Measurements from ENCODE around the gene COL4A6.
"Not testable (repeated sequence)": the region's sequence is repeated elsewhere in the genome, so short reads cannot be mapped to it uniquely, and the experiment has no call there.

COL4A6 gene

DNA sequence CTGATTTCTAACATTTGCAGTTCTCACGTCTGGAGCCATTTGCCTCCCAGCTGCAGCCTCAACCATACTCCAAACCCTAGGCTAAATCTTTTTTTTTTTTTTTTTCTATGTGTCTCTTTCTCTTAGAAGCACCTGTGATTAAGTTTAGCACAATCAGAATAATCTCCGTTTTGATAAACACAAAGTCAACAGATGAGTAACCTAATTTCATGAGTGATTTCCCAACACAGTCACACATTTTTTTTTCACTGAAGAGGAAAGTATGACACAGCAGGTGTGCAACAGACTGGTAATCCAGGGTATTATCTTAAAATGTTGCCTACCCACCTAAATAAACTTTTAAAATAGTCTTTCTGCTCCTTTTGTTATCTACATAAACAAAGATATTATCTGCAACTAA, 62.6 kb downstream of the COL4A6 start:
- H3K4me3 Mint-ChIP-seq, H3K36me3 Mint-ChIP-seq, H3K27me3 Mint-ChIP-seq, H3K27ac Mint-ChIP-seq, H3K4me1 Mint-ChIP-seq, H3K9me3 Mint-ChIP-seq, ATAC-seq: not testable (repeated sequence)

DNA sequence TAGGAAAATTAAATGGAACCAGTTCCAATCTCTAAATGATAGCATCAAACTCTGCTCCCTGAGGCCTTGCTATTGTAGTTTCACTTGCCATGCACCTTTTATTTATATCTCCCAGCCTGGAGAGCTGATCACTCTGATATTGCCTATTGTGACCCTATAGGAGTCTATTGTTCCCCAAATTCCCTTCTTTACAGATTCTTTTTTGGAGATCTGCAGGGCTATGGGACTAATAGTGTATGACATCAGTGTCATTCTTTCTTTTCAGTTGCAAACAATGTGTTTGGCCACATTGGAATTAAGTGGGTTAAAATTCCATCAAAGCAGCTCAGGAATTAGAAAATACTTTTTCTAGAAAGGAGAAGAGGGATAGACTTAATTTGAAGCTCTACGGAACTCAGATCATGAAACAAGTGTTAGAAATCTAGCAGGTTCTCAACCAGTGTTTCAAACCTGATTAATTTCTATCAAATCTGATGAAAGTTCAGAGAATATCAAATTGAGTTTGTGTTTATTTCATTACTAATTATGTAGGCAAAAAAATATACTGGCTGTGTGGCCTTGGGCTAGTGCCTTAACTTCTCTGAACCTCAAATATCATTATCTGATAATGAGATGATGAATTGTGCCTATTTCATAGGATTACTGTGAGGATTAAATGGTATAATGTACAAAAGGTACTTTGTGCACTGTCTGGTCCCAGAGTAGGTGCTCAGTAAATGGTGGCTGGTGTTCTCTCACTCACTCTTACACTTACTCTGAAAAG, 71.4 kb downstream of the COL4A6 start:
- Mint-ChIP-seq H3K36me3 (no peaks in the 10 kb centered on the region), H3K27me3 (no peaks in the 10 kb centered on the region), H3K9me3 (peaks cover 4% of the 10 kb centered on the region), H3K27ac (no peak overlapping the region), H3K4me3 (no peak overlapping the region), H3K4me1 (no peaks in the 10 kb centered on the region)
- no peak for ATAC-seq

DNA sequence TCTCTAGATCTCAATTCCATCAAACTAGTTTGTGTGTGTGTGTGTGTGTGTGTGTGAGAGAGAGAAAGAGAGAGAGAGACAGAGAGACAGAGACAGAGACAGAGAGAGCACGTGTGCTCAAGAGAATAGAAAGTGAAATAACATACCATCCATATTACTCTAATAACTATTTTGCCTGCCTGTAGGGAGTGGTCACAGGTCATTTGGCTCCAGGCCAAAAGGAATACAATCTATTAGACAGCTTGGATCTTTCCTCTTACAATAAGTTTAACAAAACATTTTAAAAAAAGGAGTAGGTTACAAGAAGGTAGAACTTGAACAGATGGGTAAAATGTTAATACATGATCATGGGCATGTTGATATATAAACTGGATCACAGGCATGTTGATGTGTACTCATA, 76.2 kb downstream of the COL4A6 start:
- Mint-ChIP-seq H3K27ac (no peak overlapping the region), H3K36me3 (no peaks in the 10 kb centered on the region), H3K27me3 (no peaks in the 10 kb centered on the region), H3K4me3 (no peak overlapping the region), H3K4me1 (no peaks in the 10 kb centered on the region), H3K9me3 (peaks cover 4% of the 10 kb centered on the region)
- no peak for ATAC-seq

DNA sequence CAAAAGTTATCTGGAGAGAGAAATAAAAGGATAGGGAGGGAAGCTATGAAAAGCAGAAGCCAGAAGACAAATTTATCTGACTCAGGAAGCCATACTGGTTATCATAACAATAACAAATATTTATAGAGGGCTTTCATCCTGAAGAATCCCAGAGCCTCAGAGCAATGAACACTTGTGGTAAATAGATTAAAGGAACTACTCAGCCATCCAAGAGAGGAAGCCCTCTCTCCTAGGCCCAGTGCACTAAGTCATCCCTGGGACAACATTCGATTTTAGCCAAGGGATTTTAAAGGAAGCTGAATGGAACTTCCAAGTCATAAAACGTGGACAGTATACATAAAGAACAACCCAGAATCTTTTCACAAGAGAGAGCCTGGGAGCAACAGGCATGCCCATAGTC, 76.9 kb downstream of the COL4A6 start:
- Mint-ChIP-seq H3K27ac (no peak overlapping the region), H3K27me3 (no peaks in the 10 kb centered on the region), H3K4me1 (no peaks in the 10 kb centered on the region), H3K36me3 (no peaks in the 10 kb centered on the region), H3K9me3 (peaks cover 4% of the 10 kb centered on the region), H3K4me3 (no peak overlapping the region)
- ATAC-seq = no peak

DNA sequence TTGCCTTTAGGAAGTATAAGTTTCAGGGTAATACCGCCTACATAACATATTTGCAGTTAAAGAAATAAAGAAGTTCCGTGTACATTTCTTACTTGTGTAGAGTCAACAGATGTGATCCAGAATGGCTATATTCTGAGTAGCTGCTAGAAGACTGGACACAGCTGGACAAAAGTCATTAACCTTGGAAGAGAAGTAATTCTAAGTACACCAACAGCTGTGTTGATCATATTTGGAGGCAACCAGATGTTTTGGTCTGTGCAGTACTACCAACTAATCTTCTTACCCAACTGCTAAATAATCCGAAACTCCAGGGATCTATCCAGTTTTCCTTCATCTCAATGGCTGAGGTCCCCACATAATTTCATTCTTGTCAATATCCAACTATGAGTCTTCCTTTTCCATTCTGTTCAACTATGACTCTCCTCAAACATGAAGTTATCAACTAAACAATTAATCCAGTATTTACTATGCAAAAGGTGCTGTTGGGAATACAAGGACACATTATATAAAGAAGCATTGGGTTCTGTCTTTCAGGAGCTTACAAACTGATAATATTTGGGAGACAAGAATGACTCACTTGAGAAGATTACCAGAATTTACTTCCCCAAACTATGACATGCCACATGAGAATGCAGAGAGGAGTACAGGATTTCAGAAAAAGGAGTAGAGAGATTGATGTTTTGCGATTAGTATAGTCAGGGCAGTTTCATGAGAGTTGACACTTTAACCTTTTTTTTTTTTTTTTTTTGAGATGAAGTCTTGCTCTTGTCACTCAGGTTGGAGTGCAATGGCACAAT, 78.2 kb downstream of the COL4A6 start:
- no peaks in the 10 kb centered on the region for H3K4me1 Mint-ChIP-seq
- no peak for ATAC-seq
- H3K4me3 Mint-ChIP-seq = no peak overlapping the region

DNA sequence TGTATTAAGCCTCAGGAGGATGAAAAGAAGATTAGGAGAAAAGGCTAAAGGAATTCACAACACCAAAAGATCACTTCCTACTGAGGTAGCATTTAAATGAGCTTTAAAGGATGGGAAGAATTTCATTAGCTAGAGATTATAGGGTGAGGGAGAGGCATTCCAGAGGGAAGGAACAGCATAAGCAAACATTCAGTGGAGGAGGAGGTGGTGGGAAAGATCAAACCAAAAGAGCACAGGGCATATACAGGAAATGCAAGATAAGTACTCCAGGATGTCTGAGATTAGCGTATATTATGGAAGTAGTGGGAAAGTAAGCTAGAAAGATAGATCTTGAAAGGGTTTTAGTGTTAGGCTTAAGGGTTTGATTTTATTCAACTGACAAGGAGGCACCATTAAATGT, 84.8 kb downstream of the COL4A6 start:
- Mint-ChIP-seq H3K4me3 (no peak overlapping the region), H3K4me1 (no peaks in the 10 kb centered on the region)

More for the DNA sequence above, 78.2 kb downstream of the COL4A6 start:
- Mint-ChIP-seq H3K36me3 (no peaks in the 10 kb centered on the region), H3K27ac (no peak overlapping the region), H3K27me3 (no peaks in the 10 kb centered on the region), H3K9me3 (peaks cover 3% of the 10 kb centered on the region)

DNA sequence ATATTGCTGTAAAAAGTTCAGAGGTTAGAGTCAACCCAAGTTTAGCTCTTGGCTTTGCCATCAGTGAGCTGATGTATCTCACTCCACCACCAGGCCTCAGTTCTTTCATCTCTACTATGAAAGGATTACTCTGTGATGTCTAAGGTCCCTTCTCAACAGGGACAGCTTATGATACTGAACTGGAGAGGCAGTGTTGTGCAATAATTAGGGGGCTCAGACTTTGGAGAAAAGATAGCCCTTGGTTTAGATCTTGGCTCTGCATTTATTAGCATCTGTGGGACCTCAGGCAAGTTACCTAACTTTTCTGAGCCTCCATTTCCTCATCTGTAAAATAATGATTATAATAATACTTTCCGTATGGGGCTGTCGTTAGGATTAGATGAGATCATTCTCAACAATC, 89.0 kb downstream of the COL4A6 start:
- ATAC-seq = no peak
- Mint-ChIP-seq H3K27ac (no peak overlapping the region), H3K9me3 (no peaks in the 10 kb centered on the region), H3K36me3 (no peaks in the 10 kb centered on the region), H3K4me1 (no peaks in the 10 kb centered on the region), H3K4me3 (no peak overlapping the region), H3K27me3 (no peaks in the 10 kb centered on the region)

More for the DNA sequence above, 84.8 kb downstream of the COL4A6 start:
- ATAC-seq = no peak
- Mint-ChIP-seq H3K27me3 (no peaks in the 10 kb centered on the region), H3K27ac (no peak overlapping the region), H3K9me3 (no peaks in the 10 kb centered on the region), H3K36me3 (no peaks in the 10 kb centered on the region)

DNA sequence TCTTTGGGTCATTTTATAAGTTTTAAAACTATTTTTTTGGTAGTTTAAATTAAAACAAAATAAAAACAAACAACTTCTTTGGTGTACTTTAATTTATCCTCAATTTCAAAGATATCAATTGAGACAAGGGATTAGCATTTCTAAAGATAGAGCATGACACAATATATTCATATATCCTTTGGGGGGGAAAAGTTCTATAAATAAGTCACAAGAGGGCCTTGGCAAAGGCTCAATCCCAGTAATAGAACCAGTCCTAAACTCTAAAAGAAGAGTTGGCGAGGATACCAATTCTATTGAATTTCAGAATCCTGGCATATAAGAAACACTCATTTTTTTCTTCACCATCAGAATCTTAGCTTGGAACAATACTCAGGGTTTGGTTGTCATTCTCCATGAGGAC, 89.7 kb downstream of the COL4A6 start:
- Mint-ChIP-seq H3K27me3 (no peaks in the 10 kb centered on the region), H3K27ac (no peak overlapping the region), H3K4me3 (no peak overlapping the region), H3K4me1 (no peaks in the 10 kb centered on the region), H3K36me3 (no peaks in the 10 kb centered on the region), H3K9me3 (no peaks in the 10 kb centered on the region)
- no peak for ATAC-seq

DNA sequence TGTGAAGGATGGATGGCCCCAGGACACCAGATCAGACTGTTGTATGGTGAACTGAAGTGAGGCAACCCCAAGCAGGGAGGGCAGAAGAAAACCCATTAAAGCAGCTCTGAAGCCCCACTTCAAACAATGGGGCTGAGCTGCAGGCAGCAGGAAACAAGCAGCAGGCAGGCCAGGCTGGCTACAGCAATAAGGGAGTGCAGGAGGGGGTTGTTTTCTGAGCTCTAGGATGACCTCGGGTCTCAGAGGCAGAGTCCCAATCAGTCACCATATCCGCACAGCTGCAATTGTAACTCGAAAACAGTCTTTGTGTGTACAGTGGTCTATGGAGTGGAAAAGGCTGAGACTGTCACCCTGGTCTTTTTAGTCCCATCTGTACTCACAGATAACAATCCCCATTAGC, 90.4 kb downstream of the COL4A6 start:
- Mint-ChIP-seq H3K4me3 (no peak overlapping the region), H3K9me3 (no peaks in the 10 kb centered on the region), H3K36me3 (no peaks in the 10 kb centered on the region), H3K4me1 (no peaks in the 10 kb centered on the region), H3K27ac (no peak overlapping the region), H3K27me3 (no peaks in the 10 kb centered on the region)
- ATAC-seq = no peak

DNA sequence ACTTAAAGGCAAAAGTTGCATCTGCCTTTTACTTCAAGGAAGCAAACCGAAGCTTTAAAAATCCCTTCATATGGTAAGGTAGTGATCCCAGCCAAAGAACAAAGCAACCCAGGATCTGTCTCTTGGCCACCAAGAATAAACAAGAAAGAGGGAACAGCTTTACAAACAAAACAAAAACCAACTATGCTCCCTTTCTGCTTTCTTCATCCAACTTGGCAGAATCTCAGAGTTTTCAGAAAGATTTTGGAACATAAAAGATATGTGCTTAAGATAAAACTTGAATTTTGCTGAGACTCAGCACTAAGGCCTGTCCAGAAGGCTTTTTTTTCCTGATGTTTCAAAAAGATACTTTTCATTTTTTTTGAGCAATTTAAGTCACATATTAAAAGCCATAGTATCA, 94.0 kb downstream of the COL4A6 start:
- H3K4me1 Mint-ChIP-seq = no peaks in the 10 kb centered on the region
- no peaks in the 10 kb centered on the region for H3K36me3 Mint-ChIP-seq
- no peaks in the 10 kb centered on the region for H3K27me3 Mint-ChIP-seq
- no peaks in the 10 kb centered on the region for H3K9me3 Mint-ChIP-seq
- ATAC-seq = no peak
- no peak overlapping the region for H3K27ac Mint-ChIP-seq
- no peak overlapping the region for H3K4me3 Mint-ChIP-seq

DNA sequence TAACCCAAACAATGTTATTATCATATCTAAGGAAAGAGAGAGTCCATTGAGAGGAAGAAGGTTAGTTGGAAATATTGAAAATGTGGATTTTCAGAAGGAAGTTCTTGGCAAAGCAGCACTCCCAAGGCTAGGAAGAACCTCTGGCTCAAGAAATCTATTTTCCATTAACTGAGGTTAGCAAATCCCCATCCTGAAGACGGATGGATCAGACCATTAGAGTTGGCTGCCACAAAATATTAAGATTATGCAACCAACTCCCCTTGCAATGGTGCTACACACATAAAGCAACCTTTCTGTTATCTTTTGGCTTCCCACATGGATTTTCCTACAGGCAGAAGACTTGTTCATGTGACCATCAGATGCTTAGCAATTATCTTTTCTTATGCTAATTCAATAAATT, 96.3 kb downstream of the COL4A6 start:
- H3K4me3 Mint-ChIP-seq = no peak overlapping the region
- no peaks in the 10 kb centered on the region for H3K4me1 Mint-ChIP-seq
- H3K9me3 Mint-ChIP-seq = no peaks in the 10 kb centered on the region
- no peaks in the 10 kb centered on the region for H3K36me3 Mint-ChIP-seq
- no peak for ATAC-seq
- H3K27me3 Mint-ChIP-seq = no peaks in the 10 kb centered on the region
- H3K27ac Mint-ChIP-seq = no peak overlapping the region

DNA sequence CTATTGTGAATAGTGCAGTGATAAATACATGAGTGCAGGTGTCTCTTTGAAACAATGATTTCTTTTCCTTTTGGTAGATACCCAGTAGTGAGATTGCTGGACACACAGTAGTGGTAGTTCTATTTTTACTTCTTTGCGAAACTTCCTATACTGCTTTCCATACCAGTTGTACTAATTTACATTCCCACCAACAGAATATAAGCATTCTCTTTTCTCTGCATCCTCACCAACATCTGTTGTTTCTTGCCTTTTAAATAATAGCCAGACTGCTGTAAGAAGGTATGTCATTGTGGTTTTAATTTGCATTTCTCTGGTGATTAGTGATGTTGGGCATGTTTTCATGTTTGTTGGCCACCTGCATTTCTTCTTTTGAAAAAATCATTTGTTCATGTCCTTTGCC, 105.9 kb downstream of the COL4A6 start:
- Mint-ChIP-seq H3K36me3 (no peaks in the 10 kb centered on the region), H3K4me3 (no peak overlapping the region), H3K27me3 (no peaks in the 10 kb centered on the region), H3K9me3 (no peaks in the 10 kb centered on the region), H3K4me1 (no peaks in the 10 kb centered on the region), H3K27ac (no peak overlapping the region)
- no peak for ATAC-seq

DNA sequence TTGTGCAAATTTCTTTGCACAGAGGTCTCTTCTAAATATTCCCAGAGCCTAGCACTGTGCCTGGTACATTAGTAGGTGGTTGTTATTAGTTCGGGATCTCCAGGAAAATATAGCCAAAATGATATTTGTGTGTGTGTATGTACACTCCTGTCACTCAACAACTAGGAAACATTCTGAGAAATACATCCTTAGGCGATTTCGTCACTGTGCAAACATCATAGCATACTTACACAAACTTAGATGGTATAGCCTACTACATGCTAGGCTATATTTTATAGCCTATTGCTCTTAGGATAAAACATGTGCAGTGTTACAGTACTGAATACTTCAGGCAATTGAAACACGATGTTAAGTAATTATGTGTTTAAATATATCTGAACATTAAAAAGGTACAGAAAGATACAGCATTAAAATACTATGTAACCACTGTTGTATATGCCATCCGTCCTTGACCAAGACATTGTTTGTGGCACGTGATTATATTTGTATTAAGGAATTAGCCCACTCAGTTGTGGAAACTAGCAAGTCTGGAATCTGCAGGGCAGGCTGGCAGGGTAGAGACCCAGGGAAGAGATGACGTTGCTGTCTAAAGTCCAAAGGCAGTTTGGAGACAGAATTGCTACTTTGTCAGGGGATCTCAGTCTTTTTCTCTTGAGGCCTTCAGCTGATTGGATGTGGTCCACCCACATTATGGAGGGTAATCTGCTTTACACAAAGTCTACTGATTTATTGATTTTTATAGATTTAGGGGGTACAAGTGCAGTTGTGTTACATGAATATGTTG, 106.9 kb downstream of the COL4A6 start:
- Mint-ChIP-seq H3K4me1 (no peaks in the 10 kb centered on the region), H3K27me3 (no peaks in the 10 kb centered on the region), H3K27ac (no peak overlapping the region), H3K4me3 (no peak overlapping the region), H3K36me3 (no peaks in the 10 kb centered on the region), H3K9me3 (no peaks in the 10 kb centered on the region)
- ATAC-seq = no peak

DNA sequence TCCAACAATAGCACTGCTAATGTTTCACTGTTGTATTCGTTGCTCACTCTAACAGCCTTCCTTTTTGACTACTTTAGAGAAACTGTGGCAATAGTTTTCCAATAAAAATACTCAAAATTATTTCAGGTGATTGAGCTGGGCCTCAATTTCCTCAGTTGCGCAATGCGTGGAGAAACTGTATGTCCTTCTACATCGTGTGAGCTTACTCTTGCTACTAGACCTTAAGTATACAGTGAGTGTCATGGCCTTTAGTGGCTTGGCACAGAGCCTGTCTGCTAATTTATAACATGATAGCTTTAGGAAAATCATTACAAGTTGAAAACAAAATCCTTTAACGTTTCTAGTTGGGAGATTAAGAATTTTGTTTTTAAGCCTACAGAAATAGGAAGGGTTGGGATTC, 114.5 kb downstream of the COL4A6 start:
- H3K9me3 Mint-ChIP-seq = no peaks in the 10 kb centered on the region
- H3K4me1 Mint-ChIP-seq = no peaks in the 10 kb centered on the region
- ATAC-seq = no peak
- no peaks in the 10 kb centered on the region for H3K36me3 Mint-ChIP-seq
- no peak overlapping the region for H3K27ac Mint-ChIP-seq
- no peaks in the 10 kb centered on the region for H3K27me3 Mint-ChIP-seq
- H3K4me3 Mint-ChIP-seq = no peak overlapping the region

DNA sequence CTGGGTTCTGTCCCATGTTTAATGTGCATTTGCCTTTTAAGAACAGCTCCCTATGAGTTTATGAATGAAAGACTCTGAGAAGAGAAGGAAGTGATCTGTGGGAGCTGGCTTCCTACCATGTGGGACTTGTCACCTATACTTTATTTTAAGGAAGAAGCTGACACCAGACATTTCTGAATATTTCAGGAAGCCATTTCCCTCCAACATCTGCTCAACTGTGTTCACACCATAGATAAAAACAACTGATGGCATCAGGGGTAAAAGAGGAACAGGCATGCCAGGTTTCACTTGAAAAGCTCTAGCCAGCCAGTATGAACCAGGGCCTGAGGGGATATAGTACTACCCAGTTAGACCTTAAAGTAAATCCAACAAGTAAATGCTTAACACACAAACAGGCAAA, 116.0 kb downstream of the COL4A6 start:
- no peak for ATAC-seq
- Mint-ChIP-seq H3K4me1 (no peaks in the 10 kb centered on the region), H3K27me3 (no peaks in the 10 kb centered on the region), H3K4me3 (no peak overlapping the region), H3K9me3 (no peaks in the 10 kb centered on the region), H3K36me3 (no peaks in the 10 kb centered on the region), H3K27ac (no peak overlapping the region)
